B cell (primary cell): Measurements from ENCODE around the gene KLF16. TPM values are rescaled to one million over a fixed set of nuclear protein-coding genes. Genes with fewer than 3 reads are reported as not detected.

Experiments used
- ATAC-seq: fragments of 200-7000 bp; cut with Tn5 transposase; one replicate; pipeline ENCODE4 v1.10.0; 2021; ENCODE audit warnings: low read depth, mild to moderate bottlenecking, moderate number of reproducible peaks, moderate library complexity
- CTCF ChIA-PET: fragments of 350-600 bp; sonication (Branson Sonifier 250); formaldehyde crosslinking; loops from one replicate; lab custom pipeline; 2021; ENCODE audit warnings: antibody characterized with exemption, inconsistent platforms; lab: Charles Lee
- POLR2A ChIA-PET: fragments of 350-600 bp; sonication (Branson Sonifier 250); formaldehyde crosslinking; loops from one replicate; lab custom pipeline; 2021; ENCODE audit warnings: antibody characterized with exemption; lab: Charles Lee
- DNase-seq: peaks from one replicate; pipeline ENCODE4 v3.0.0; 2013
- H2AFZ ChIP-seq: 2 replicates; pipeline ENCODE4 v1.6.1; 2012; ENCODE audit warnings: mild to moderate bottlenecking, low read depth, low read length; ENCODE audit not compliant: insufficient read depth, poor library complexity, severe bottlenecking
- H3K27ac ChIP-seq, 2 donors: 1 replicate in 1 of 2; 2 replicates in 1 of 2; pipeline ENCODE4 v1.5.1; 2012 to 2013; ENCODE audit warnings: low read length in 2 of 2, mild to moderate bottlenecking in 2 of 2, moderate library complexity in 1 of 2
- H3K27me3 ChIP-seq, 4 experiments: fragments of 200-600 bp in 1 of 4; sonication (generic) in 1 of 4; replicated peaks in 1 of 4; 1 replicate in 2 of 4; 2 replicates in 2 of 4; pipeline versions ENCODE4 v1.6.1 to v1.7.0; 2013 to 2016; ENCODE audit warnings: low read length in 3 of 4, mild to moderate bottlenecking in 2 of 4, mixed read lengths in 1 of 4, moderate library complexity in 1 of 4; ENCODE audit not compliant: insufficient read depth in 4 of 4, control insufficient read depth in 3 of 4; ENCODE audit errors: control extremely low read depth in 1 of 4
- H3K36me3 ChIP-seq, 2 experiments: replicated peaks in 1 of 2; 1 replicate in 1 of 2; 2 replicates in 1 of 2; pipeline versions ENCODE4 v1.6.1 to v1.7.1; 2013; ENCODE audit warnings: low read length in 1 of 2; ENCODE audit not compliant: insufficient read depth in 2 of 2, control insufficient read depth in 1 of 2; ENCODE audit errors: control extremely low read depth in 1 of 2, extremely low read depth in 1 of 2
- H3K4me1 ChIP-seq, 2 donors: fragments of 200-600 bp in 1 of 2; sonication (generic) in 1 of 2; 1 replicate in 1 of 2; 2 replicates in 1 of 2; pipeline versions ENCODE4 v1.5.1 to v1.6.1; 2013 to 2017; ENCODE audit warnings: low read length in 2 of 2; ENCODE audit not compliant: control insufficient read depth in 2 of 2, insufficient read depth in 2 of 2
- H3K4me2 ChIP-seq: replicated peaks from 2 replicates; pipeline ENCODE3; 2012; ENCODE audit warnings: mild to moderate bottlenecking, low read depth, low read length; ENCODE audit not compliant: poor library complexity, severe bottlenecking
- H3K4me3 ChIP-seq, 5 experiments: fragments of 200-600 bp in 1 of 5; sonication (generic) in 1 of 5; 1 replicate in 3 of 5; 2 replicates in 2 of 5; pipeline versions ENCODE4 v1.5.1 to v1.7.0; 2011 to 2016; ENCODE audit warnings: low read length in 4 of 5, mild to moderate bottlenecking in 4 of 5, low read depth in 2 of 5, control low read depth in 1 of 5, moderate library complexity in 1 of 5; ENCODE audit not compliant: insufficient read depth in 1 of 5; ENCODE audit errors: control extremely low read depth in 1 of 5, extremely low read depth in 1 of 5
- H3K79me2 ChIP-seq: fragments of 200-600 bp; sonication (generic); one replicate; pipeline ENCODE4 v1.6.0; 2016; ENCODE audit warnings: low read length; ENCODE audit not compliant: control insufficient read depth, insufficient read depth
- H3K9ac ChIP-seq: fragments of 200-600 bp; sonication (generic); 2 replicates; pipeline ENCODE4 v1.6.1; 2017; ENCODE audit warnings: mild to moderate bottlenecking, low read length, moderate library complexity
- H3K9me3 ChIP-seq, 3 donors: one replicate each; pipeline versions ENCODE4 v1.6.1 to v1.7.1; 2013; ENCODE audit warnings: low read length in 2 of 3; ENCODE audit not compliant: control insufficient read depth in 2 of 3, insufficient read depth in 1 of 3; ENCODE audit errors: control extremely low read depth in 1 of 3
- H4K20me1 ChIP-seq: 2 replicates; pipeline ENCODE4 v1.6.0; 2012; ENCODE audit warnings: mild to moderate bottlenecking, low read length; ENCODE audit not compliant: insufficient read depth, control insufficient read depth, poor library complexity, severe bottlenecking
- H3K27ac Mint-ChIP-seq: one replicate; pipeline ENCODE4 v1.8.0; 2021; ENCODE audit warnings: mixed read lengths
- H3K27me3 Mint-ChIP-seq: one replicate; pipeline ENCODE4 v1.8.0; 2021; ENCODE audit warnings: mixed read lengths
- H3K4me1 Mint-ChIP-seq: one replicate; pipeline ENCODE4 v1.8.0; 2021; ENCODE audit warnings: mixed read lengths
- H3K4me3 Mint-ChIP-seq: one replicate; pipeline ENCODE4 v1.8.0; 2021; ENCODE audit warnings: mixed read lengths
- H3K9me3 Mint-ChIP-seq: one replicate; pipeline ENCODE4 v1.8.0; 2022; ENCODE audit warnings: mixed read lengths; ENCODE audit not compliant: insufficient read depth
- EZH2 ChIP-seq: IDR thresholded peaks from 2 replicates; pipeline ENCODE4 v1.6.1; 2012; ENCODE audit warnings: borderline replicate concordance, low read depth, mild to moderate bottlenecking, moderate library complexity, low read length; ENCODE audit not compliant: insufficient read depth, poor library complexity, severe bottlenecking
- WGBS: methylation state at CpG from one replicate; pipeline ENCODE4 v1.1.5; 2013; ENCODE audit warnings: missing lambda C conversion rate; ENCODE audit not compliant: insufficient coverage; 5-methylcytosine and 5-hydroxymethylcytosine counted together
- intact Hi-C: fragments of 100-400 bp; cut with micrococcal nuclease; formaldehyde crosslinking; loops from one replicate; pipeline ENCODE4 v1.10.0; 2022
- polyA plus RNA-seq: library from polyadenylated mRNA; depleted of rRNA; stranded (reverse); fragments of >200 nt; gene quantifications from 2 replicates; pipeline ENCODE4 v1.2.3, GENCODE V29; 2012
- total RNA-seq, 2 donors: library from RNA; stranded (reverse); fragments of 120-200 nt in 1 of 2; gene quantifications; 1 replicate in 1 of 2; 2 replicates in 1 of 2; pipeline versions ENCODE4 v1.2.3 to v1.2.4, GENCODE V29; 2013 to 2022
- TF ChIP-seq, protein P1 (sequence below): fragments of 200-600 bp; IDR thresholded peaks from one replicate; pipeline ENCODE4 v1.8.0; 2022; ENCODE audit warnings: antibody characterized with exemption, mild to moderate bottlenecking

KLF16 gene
- total and polyA plus RNA-seq, 2 donors (not counting 1 experiment from before 2014, with no cell fraction given) = 29.7 to 49.0 TPM

DNA sequence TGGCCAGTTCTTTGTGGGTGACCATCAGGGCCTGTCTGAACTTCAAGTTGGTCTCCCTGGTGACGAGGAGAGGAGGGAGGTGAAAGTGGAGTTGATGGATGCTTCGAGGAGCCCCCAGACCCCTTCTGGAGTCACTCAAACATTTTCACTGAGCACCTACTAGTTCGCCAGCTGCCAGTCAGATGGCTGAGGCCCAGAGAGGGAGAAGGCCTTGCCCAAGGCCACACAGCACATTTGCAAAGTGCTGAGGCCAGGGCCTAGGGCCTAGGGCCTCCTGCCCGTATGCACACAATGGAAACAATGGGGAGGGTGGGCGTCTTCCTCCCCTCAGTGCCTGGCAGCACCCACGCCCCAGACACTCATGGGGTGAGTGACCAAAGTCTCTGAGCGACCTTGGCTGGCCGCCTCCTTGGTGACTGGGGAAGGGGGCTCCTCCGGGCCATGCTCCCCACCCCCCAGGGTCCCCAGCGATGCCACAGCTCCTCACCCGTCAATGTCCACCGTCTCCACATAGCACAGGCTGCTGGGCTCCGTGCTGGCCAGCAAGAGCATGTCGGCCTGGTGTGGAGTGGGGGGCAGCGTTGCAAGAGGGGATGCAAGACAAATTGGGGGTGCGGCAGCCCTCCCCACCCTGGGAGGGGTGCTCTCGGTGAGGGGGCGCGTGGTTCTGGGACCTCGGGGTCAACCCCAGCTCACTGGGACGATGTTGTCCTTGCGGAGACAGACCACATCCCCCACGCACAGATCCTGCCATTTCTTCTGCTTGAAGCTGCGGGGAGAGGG, 57.8 kb downstream of the KLF16 start:
- Mint-ChIP-seq H3K27me3 (no peaks in the 10 kb centered on the region), H3K27ac (no peak overlapping the region), H3K4me1 (no peaks in the 10 kb centered on the region), H3K4me3 (no peak overlapping the region), H3K9me3 (no peaks in the 10 kb centered on the region)
- no peak overlapping the region for H3K27ac ChIP-seq
- intact Hi-C loops = no loop called here
- no peak overlapping the region for H2AFZ ChIP-seq
- H4K20me1 ChIP-seq = no peaks in the 10 kb centered on the region
- 95% methylated on average over 14 of the region's 24 CpGs for WGBS
- no peak for ATAC-seq
- ChIA-PET CTCF (interaction anchor here (1.8 kb wide), 1 partner anchor 259 kb away, joined by 4 read pairs; no protein-coding TSS in a partner anchor), POLR2A (no interaction called here)
- no peak for DNase-seq
- H3K4me2 ChIP-seq = no peak overlapping the region
- no peaks in the 10 kb centered on the region for H3K27me3 ChIP-seq
- no peak overlapping the region for H3K9ac ChIP-seq
- TF ChIP-seq, protein P1, sequence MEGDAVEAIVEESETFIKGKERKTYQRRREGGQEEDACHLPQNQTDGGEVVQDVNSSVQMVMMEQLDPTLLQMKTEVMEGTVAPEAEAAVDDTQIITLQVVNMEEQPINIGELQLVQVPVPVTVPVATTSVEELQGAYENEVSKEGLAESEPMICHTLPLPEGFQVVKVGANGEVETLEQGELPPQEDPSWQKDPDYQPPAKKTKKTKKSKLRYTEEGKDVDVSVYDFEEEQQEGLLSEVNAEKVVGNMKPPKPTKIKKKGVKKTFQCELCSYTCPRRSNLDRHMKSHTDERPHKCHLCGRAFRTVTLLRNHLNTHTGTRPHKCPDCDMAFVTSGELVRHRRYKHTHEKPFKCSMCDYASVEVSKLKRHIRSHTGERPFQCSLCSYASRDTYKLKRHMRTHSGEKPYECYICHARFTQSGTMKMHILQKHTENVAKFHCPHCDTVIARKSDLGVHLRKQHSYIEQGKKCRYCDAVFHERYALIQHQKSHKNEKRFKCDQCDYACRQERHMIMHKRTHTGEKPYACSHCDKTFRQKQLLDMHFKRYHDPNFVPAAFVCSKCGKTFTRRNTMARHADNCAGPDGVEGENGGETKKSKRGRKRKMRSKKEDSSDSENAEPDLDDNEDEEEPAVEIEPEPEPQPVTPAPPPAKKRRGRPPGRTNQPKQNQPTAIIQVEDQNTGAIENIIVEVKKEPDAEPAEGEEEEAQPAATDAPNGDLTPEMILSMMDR = no peak
- TF ChIP-seq EZH2 = no peak
- no peaks in the 10 kb centered on the region for H3K36me3 ChIP-seq
- no peak overlapping the region for H3K4me3 ChIP-seq
- H3K4me1 ChIP-seq = no peaks in the 10 kb centered on the region
- no peaks in the 10 kb centered on the region for H3K79me2 ChIP-seq
- H3K9me3 ChIP-seq = no peaks in the 10 kb centered on the region

- no peak overlapping the region for H3K27ac Mint-ChIP-seq
- no peak overlapping the region for H3K4me3 Mint-ChIP-seq
- no peaks in the 10 kb centered on the region for H3K4me1 Mint-ChIP-seq
- CTCF ChIA-PET = interaction anchor here (1.8 kb wide), 1 partner anchor 258 kb away, joined by 4 read pairs; no protein-coding TSS in a partner anchor
- Histone ChIP-seq H3K27me3 (no peaks in the 10 kb centered on the region), H3K4me2 (no peak overlapping the region), H3K9me3 (no peaks in the 10 kb centered on the region), H3K79me2 (no peaks in the 10 kb centered on the region), H3K36me3 (no peaks in the 10 kb centered on the region), H4K20me1 (no peaks in the 10 kb centered on the region), H3K4me1 (no peaks in the 10 kb centered on the region), H3K9ac (no peak overlapping the region), H3K4me3 (no peak overlapping the region), H3K27ac (no peak overlapping the region), H2AFZ (no peak overlapping the region)
- H3K9me3 Mint-ChIP-seq = no peaks in the 10 kb centered on the region
- intact Hi-C loops = no loop called here
- POLR2A ChIA-PET = no interaction called here
- 100% methylated on average over 1 of the region's 6 CpGs for WGBS
- no peak for TF ChIP-seq EZH2
- TF ChIP-seq, protein P1 = no peak
- DNase-seq (no peak), ATAC-seq (no peak)
- H3K27me3 Mint-ChIP-seq = no peaks in the 10 kb centered on the region
Measured at GRCh38 chr19:1804858-1805257, 58.5 kb downstream of the KLF16 start.
